WERI-Rb-1 (cell line): Measurements from ENCODE around the gene PXDC1.

Experiments used
- DNase-seq: peaks from one replicate; pipeline ENCODE4 v3.0.0-alpha.2; 2020
- H3K27ac ChIP-seq: fragments of 250-450 bp; sonication (Bioruptor Pico); 2 replicates; pipeline ENCODE4 v1.5.1; 2020; ENCODE audit warnings: mild to moderate bottlenecking, moderate library complexity
- H3K27me3 ChIP-seq: fragments of 250-450 bp; sonication (Bioruptor Pico); 2 replicates; pipeline ENCODE4 v1.5.1; 2021; ENCODE audit warnings: mild to moderate bottlenecking, low read depth, moderate library complexity; ENCODE audit not compliant: insufficient read depth, severe bottlenecking
- H3K36me3 ChIP-seq: fragments of 250-450 bp; sonication (Bioruptor Pico); 2 replicates; pipeline ENCODE4 v1.5.1; 2020; ENCODE audit warnings: mild to moderate bottlenecking, moderate library complexity
- H3K4me3 ChIP-seq: 2 replicates; pipeline ENCODE4 v1.5.1; 2011; ENCODE audit warnings: low read depth, mild to moderate bottlenecking, control low read depth, low read length
- H3K9me3 ChIP-seq: fragments of 250-450 bp; sonication (Bioruptor Pico); 2 replicates; pipeline ENCODE4 v1.5.1; 2021; ENCODE audit warnings: mild to moderate bottlenecking, moderate library complexity; ENCODE audit not compliant: severe bottlenecking
- TF ChIP-seq, protein P1 (sequence below): IDR thresholded peaks from 2 replicates; pipeline ENCODE4 v1.5.1; 2011; ENCODE audit warnings: low read depth, mild to moderate bottlenecking, control low read depth, inconsistent platforms, low read length

Gene PXDC1

DNA sequence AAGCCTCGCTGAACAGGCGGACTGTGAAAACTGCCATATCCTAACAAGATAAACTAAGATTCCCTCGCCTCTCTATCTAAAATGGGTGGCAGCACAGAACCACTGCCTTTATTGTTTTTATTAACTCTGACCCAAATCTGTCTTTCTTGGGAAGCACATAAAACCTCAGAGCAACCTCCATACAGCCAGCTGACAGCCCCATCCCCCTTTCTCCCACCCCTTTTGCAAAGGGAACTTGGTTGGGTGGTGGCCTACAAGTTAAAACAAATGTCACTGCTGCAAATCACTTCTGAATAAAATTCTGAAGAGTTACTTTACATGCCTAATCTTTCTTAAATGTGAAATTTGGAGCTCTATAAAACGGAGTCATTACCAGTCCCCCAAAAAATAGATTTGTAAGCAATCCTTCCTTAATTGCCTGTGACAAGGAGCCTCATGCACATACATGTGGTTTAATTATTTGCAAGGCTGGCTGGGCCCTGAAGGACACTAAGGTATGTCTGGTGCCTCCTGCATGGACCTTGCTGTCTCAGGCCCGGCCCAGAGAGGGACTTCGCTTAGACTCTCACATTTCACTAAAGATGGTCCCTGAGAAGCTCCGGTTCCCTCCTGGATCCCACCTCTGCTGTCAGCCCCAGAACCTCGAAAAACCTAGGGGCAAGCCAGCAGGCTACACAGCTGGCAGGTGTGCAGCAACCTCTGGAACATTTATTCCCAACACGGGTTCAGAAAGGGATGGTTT, 21.7 kb downstream of the PXDC1 start:
- no peak for DNase-seq
- Histone ChIP-seq H3K27ac (no peak overlapping the region), H3K36me3 (peaks cover 3% of the 10 kb centered on the region), H3K9me3 (peaks cover 1% of the 10 kb centered on the region), H3K4me3 (no peak overlapping the region), H3K27me3 (no peaks in the 10 kb centered on the region)
- TF ChIP-seq, protein P1, sequence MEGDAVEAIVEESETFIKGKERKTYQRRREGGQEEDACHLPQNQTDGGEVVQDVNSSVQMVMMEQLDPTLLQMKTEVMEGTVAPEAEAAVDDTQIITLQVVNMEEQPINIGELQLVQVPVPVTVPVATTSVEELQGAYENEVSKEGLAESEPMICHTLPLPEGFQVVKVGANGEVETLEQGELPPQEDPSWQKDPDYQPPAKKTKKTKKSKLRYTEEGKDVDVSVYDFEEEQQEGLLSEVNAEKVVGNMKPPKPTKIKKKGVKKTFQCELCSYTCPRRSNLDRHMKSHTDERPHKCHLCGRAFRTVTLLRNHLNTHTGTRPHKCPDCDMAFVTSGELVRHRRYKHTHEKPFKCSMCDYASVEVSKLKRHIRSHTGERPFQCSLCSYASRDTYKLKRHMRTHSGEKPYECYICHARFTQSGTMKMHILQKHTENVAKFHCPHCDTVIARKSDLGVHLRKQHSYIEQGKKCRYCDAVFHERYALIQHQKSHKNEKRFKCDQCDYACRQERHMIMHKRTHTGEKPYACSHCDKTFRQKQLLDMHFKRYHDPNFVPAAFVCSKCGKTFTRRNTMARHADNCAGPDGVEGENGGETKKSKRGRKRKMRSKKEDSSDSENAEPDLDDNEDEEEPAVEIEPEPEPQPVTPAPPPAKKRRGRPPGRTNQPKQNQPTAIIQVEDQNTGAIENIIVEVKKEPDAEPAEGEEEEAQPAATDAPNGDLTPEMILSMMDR = no peak

DNA sequence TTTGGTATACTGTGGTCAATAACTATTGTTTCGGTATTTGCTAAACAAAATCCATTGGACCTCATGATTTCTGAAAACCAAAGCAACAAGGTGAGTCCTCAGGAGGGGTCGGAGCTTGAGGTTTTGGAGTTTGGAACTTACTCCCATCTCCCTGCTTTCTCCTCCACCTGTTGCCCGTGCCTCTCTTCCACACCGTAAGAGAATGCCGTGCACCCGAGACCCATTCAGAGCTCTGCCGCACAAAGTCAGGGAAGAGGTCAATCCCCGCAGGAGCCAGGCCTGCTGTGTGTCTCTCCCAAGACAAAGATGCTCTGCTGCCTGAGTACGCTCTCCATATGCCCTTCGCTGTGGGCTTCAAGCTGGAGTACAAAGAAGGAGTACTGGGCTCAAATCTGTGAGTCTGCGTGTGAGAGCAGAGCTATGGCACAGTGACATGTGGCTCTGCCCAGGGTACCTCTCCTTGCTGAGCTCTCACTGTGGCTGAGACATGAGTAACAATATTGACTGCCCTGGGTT, 23.9 kb downstream of the PXDC1 start:
- Histone ChIP-seq H3K27ac (no peak overlapping the region), H3K4me3 (no peak overlapping the region), H3K36me3 (peaks cover 2% of the 10 kb centered on the region; the same call in 1 of the 2 replicates), H3K27me3 (no peaks in the 10 kb centered on the region), H3K9me3 (no peaks in the 10 kb centered on the region)
- DNase-seq = no peak
- TF ChIP-seq, protein P1 = no peak

DNA sequence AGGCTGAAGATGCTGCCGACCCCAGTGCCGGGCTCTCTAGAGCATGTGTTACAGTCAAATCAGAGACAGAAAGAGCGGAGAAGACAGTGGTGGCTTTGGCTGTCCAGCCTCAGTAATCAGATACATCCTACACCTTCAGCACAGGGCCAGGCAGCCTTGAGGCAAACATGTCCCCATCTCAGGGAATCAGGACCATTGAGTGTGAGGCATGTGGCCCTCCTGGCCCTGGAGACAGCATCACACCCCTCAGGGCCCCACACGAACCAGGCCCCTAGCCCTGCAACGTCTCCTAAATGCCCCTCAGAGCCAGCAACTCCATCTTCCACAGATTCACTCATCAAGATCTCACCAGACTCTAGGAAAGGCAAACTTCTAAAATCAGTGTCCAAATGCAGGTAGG, 24.5 kb downstream of the PXDC1 start:
- no peaks in the 10 kb centered on the region for H3K9me3 ChIP-seq
- H3K36me3 ChIP-seq = peaks cover 2% of the 10 kb centered on the region; the same call in 1 of the 2 replicates
- H3K27ac ChIP-seq = no peak overlapping the region
- H3K4me3 ChIP-seq = no peak overlapping the region
- no peaks in the 10 kb centered on the region for H3K27me3 ChIP-seq
- DNase-seq = no peak
- TF ChIP-seq, protein P1 = no peak

DNA sequence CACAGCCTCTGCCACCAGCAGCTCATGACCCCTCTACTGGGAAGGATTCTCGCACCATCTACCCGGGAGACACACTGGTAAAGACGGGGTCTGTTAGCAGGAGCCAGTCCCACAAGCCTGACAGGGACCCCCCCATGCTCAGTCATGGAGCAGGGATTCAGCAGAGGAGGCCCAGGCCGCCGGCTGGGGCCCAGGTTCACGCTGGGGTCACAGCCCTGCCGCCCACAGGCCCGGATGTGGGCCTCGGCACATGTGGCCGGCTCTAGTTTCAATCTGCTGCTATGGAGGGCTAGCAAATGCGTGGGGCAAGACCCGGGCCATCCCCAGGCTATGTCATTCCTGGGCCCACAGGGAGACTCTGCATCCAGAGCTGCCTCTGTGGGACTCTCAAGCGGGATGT, 25.1 kb downstream of the PXDC1 start:
- Histone ChIP-seq H3K27ac (no peak overlapping the region), H3K27me3 (no peaks in the 10 kb centered on the region), H3K36me3 (peaks cover 2% of the 10 kb centered on the region; the same call in 1 of the 2 replicates)

DNA sequence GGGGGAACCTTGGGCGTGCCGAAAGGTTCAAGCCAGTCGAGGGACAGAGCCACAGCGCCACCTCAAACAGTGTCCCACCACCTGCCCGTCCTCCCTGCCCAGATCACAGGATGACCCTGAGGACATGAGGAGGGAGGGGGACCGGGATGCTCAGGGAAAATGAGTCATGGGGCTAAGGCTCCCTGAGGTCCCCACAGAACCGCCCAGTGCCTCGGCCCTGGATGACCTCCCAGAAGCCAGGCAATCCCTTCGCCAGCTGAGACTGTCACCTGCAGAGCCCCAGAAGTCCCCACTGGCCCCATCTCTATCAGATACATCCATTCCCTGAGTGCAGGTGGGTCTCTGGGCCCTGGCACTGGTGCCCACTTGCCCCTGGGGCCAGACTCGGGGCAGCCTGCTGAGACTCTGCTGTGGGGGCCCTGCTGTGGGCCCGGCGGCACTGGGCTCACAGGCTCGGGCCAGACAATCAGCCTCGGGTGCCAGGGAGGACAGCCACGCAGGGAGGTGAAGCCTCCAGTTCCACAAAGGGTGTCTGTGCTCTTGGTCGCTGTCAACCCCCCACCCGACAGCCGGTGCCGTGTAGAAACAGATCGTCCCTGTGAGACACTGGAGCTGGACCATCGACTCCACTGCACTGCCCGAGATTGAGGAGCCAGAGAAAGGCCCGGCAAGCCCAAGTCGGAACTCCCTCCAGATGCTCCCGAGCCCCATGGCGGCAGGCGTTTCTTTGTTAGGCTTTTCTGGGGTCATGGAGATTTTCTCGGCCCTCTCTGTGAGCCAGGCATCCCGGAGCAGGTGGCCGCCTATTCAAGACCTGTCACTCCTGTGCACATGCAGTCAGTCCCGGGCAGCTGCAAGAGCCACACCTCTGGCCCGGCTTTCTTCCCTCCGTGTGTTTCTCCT, 26.1 kb downstream of the PXDC1 start:
- H3K4me3 ChIP-seq = no peak overlapping the region
- TF ChIP-seq, protein P1 = no peak
- H3K9me3 ChIP-seq = no peaks in the 10 kb centered on the region
- H3K36me3 ChIP-seq = peaks cover 2% of the 10 kb centered on the region; the same call in 1 of the 2 replicates
- no peak for DNase-seq
- no peak overlapping the region for H3K27ac ChIP-seq
- no peaks in the 10 kb centered on the region for H3K27me3 ChIP-seq

More for the DNA sequence above, 25.1 kb downstream of the PXDC1 start:
- no peaks in the 10 kb centered on the region for H3K9me3 ChIP-seq
- no peak overlapping the region for H3K4me3 ChIP-seq
- DNase-seq = no peak
- TF ChIP-seq, protein P1 = no peak
